ENCODE data around the gene CELSR1.

- TF ChIP-seq POLR2AphosphoS5 (IDR thresholded peaks at IDR 0.05) (no peak), CTCF (IDR thresholded peaks at IDR 0.05 in 8 of 11, conservative IDR thresholded peaks at IDR 0.05 in 3 of 11) (no peak)
Observed at GRCh38 chr22:46449974-46450745, 87.3 kb downstream of the CELSR1 start.

All from spleen (tissue), 7 donors.